ENCODE measurements around the gene SAMD4A. TPM values are rescaled to one million over a fixed set of nuclear protein-coding genes. Genes with fewer than 3 reads are reported as not detected.

SAMD4A gene
- total RNA-seq, 1 experiment from 2014 or later, result 26.5 TPM

DNA sequence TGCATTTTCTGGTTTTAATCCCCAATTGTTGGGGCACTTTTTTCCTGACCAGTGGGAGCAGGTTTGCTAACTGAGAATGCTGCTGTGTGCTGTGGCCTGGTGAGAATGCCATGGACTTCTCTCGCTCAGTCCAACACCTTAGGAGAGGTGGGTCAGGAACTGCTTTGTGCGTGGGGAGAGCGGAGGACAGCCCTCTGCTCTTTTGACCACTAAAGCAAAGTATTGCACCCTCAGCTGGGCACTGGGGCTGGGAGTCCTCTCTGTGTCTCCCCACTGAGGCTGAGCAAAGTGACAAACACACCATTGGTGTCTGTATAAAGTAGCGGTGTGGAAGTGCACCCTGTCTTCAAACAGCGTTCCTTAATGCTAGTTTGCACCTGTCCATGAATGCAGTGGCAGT, 136.2 kb downstream of the SAMD4A start:
- BruUV-seq (replicated peaks), result no TSS peak
- H3K9me3 ChIP-seq (ENCODE audit: low read depth, low read length, poor library complexity, severe bottlenecking), result no peaks in the 10 kb centered on the region
- H3K27me3 ChIP-seq (replicated peaks; ENCODE audit: insufficient read depth, low read depth, low read length, poor library complexity), result no peaks in the 10 kb centered on the region
- H3K27ac ChIP-seq (ENCODE audit: low read depth, low read length, poor library complexity, severe bottlenecking), result no peak overlapping the region
- ChIA-PET POLR2A (ENCODE audit: low non-redundant PET) (no interaction called here), CTCF (interaction anchor here (1.0 kb wide), 1 partner anchor 139 kb away, joined by 3 read pairs; no protein-coding TSS in a partner anchor)
- no peak overlapping the region for H3K4me3 ChIP-seq (ENCODE audit: low read depth, low read length, poor library complexity, severe bottlenecking)
- no peak for DNase-seq (ENCODE audit: low spot score)
- H3K4me1 ChIP-seq (ENCODE audit: insufficient read depth, low read length, poor library complexity, severe bottlenecking), result peaks cover 10% of the 10 kb centered on the region
- no peak for TF ChIP-seq EZH2 (IDR thresholded peaks at IDR 0.05; ENCODE audit: borderline replicate concordance, low read depth, low read length, poor library complexity, severe bottlenecking)
- TF ChIP-seq, protein P1, sequence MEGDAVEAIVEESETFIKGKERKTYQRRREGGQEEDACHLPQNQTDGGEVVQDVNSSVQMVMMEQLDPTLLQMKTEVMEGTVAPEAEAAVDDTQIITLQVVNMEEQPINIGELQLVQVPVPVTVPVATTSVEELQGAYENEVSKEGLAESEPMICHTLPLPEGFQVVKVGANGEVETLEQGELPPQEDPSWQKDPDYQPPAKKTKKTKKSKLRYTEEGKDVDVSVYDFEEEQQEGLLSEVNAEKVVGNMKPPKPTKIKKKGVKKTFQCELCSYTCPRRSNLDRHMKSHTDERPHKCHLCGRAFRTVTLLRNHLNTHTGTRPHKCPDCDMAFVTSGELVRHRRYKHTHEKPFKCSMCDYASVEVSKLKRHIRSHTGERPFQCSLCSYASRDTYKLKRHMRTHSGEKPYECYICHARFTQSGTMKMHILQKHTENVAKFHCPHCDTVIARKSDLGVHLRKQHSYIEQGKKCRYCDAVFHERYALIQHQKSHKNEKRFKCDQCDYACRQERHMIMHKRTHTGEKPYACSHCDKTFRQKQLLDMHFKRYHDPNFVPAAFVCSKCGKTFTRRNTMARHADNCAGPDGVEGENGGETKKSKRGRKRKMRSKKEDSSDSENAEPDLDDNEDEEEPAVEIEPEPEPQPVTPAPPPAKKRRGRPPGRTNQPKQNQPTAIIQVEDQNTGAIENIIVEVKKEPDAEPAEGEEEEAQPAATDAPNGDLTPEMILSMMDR (conservative IDR thresholded peaks at IDR 0.05; ENCODE audit: low read depth, low read length), result no peak
- intact Hi-C loops (cut with micrococcal nuclease; ENCODE audit: unreplicated experiment), result no loop called here
- no peaks in the 10 kb centered on the region for H3K36me3 ChIP-seq (ENCODE audit: insufficient read depth, low read length, poor library complexity, severe bottlenecking)

DNA sequence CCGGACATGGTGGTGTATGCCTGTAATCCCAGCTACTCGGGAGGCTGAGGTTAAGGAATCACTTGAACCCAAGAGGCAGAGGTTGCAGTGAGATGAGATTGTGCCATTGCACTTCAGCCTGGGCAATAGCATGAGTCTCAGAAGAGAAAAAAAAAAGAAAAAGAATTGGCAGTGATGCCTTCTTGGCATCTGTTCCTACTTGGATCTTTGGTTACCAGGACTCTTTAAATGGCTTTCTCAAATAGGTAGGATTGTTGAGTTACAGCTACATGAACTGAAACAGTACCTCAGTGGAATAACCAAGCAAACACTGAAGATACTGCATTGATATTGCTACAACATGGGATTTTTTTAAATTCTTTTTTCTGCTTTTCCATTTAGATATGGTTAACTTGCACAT, 136.8 kb downstream of the SAMD4A start:
- no peak overlapping the region for H3K4me3 ChIP-seq (ENCODE audit: low read depth, low read length, poor library complexity, severe bottlenecking)
- H3K9me3 ChIP-seq (ENCODE audit: low read depth, low read length, poor library complexity, severe bottlenecking), result no peaks in the 10 kb centered on the region
- peaks cover 5% of the 10 kb centered on the region for H3K4me1 ChIP-seq (ENCODE audit: insufficient read depth, low read length, poor library complexity, severe bottlenecking)
- ChIA-PET CTCF (interaction anchor here (1.0 kb wide), 1 partner anchor 140 kb away, joined by 3 read pairs; no protein-coding TSS in a partner anchor), POLR2A (ENCODE audit: low non-redundant PET) (no interaction called here)
- no TSS peak for BruUV-seq (replicated peaks)
- no peak for TF ChIP-seq EZH2 (IDR thresholded peaks at IDR 0.05; ENCODE audit: borderline replicate concordance, low read depth, low read length, poor library complexity, severe bottlenecking)
- TF ChIP-seq, protein P1 (conservative IDR thresholded peaks at IDR 0.05; ENCODE audit: low read depth, low read length), result no peak
- H3K27ac ChIP-seq (ENCODE audit: low read depth, low read length, poor library complexity, severe bottlenecking), result no peak overlapping the region
- no peaks in the 10 kb centered on the region for H3K27me3 ChIP-seq (replicated peaks; ENCODE audit: insufficient read depth, low read depth, low read length, poor library complexity)
- H3K36me3 ChIP-seq (ENCODE audit: insufficient read depth, low read length, poor library complexity, severe bottlenecking), result no peaks in the 10 kb centered on the region
- DNase-seq (ENCODE audit: low spot score), result no peak
- intact Hi-C loops (cut with micrococcal nuclease; ENCODE audit: unreplicated experiment), result no loop called here

DNA sequence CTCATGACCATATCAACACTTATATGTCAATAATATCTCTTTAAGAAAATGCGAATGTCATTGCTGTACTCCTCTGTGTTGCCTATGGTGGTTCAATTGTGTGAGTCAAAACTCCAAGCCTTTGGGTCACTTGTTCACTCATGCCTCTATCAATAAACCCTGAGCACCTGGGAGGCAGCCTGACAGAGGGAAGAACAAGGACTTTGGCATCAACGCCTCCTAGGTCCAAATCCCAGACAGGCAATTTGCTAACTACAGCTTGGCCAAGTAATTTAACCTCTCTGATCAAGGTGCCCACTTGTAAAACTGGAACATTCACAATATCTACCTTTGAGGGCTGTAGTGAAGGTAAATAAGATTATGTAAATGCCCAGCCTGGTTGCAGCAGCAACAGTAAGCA, 137.8 kb downstream of the SAMD4A start:
- Histone ChIP-seq H3K4me3 (ENCODE audit: low read depth, low read length, poor library complexity, severe bottlenecking) (no peak overlapping the region), H3K36me3 (ENCODE audit: insufficient read depth, low read length, poor library complexity, severe bottlenecking) (no peaks in the 10 kb centered on the region), H3K27ac (ENCODE audit: low read depth, low read length, poor library complexity, severe bottlenecking) (no peak overlapping the region), H3K9me3 (ENCODE audit: low read depth, low read length, poor library complexity, severe bottlenecking) (no peaks in the 10 kb centered on the region), H3K27me3 (replicated peaks; ENCODE audit: insufficient read depth, low read depth, low read length, poor library complexity) (no peaks in the 10 kb centered on the region), H3K4me1 (ENCODE audit: insufficient read depth, low read length, poor library complexity, severe bottlenecking) (no peaks in the 10 kb centered on the region)
- intact Hi-C loops (cut with micrococcal nuclease; ENCODE audit: unreplicated experiment), result no loop called here
- no peak for DNase-seq (ENCODE audit: low spot score)
- ChIA-PET CTCF (no interaction called here), POLR2A (ENCODE audit: low non-redundant PET) (no interaction called here)
- no peak for TF ChIP-seq EZH2 (IDR thresholded peaks at IDR 0.05; ENCODE audit: borderline replicate concordance, low read depth, low read length, poor library complexity, severe bottlenecking)
- BruUV-seq (replicated peaks), result no TSS peak

DNA sequence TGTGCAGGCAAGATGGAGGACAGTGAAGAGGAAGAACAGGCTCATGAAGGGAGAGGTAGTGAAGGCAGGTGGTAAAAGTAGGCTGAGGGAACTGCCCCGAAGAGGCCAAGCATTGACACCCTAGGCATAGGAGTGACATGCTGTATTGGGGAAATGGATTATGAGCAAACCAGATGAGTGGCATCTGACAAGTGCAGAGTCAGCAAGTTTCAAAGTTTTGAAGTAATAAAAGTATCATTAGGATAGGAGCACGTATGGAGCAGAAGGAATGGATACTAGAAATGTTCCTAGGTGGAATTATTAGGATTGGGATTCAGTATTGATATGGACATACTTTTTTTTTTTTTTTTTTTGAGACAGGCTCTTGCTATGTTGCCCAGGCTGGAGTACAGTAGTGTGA, 139.8 kb downstream of the SAMD4A start:
- intact Hi-C loops (cut with micrococcal nuclease; ENCODE audit: unreplicated experiment), result no loop called here
- H3K9me3 ChIP-seq (ENCODE audit: low read depth, low read length, poor library complexity, severe bottlenecking), result no peaks in the 10 kb centered on the region
- no peaks in the 10 kb centered on the region for H3K36me3 ChIP-seq (ENCODE audit: insufficient read depth, low read length, poor library complexity, severe bottlenecking)
- H3K4me3 ChIP-seq (ENCODE audit: low read depth, low read length, poor library complexity, severe bottlenecking), result no peak overlapping the region
- H3K27ac ChIP-seq (ENCODE audit: low read depth, low read length, poor library complexity, severe bottlenecking), result no peak overlapping the region
- no TSS peak for BruUV-seq (replicated peaks)
- no peaks in the 10 kb centered on the region for H3K27me3 ChIP-seq (replicated peaks; ENCODE audit: insufficient read depth, low read depth, low read length, poor library complexity)
- ChIA-PET POLR2A (ENCODE audit: low non-redundant PET) (no interaction called here), CTCF (no interaction called here)
- no peak for DNase-seq (ENCODE audit: low spot score)
- no peaks in the 10 kb centered on the region for H3K4me1 ChIP-seq (ENCODE audit: insufficient read depth, low read length, poor library complexity, severe bottlenecking)
- TF ChIP-seq, protein P1 (conservative IDR thresholded peaks at IDR 0.05; ENCODE audit: low read depth, low read length), result no peak
- no peak for TF ChIP-seq EZH2 (IDR thresholded peaks at IDR 0.05; ENCODE audit: borderline replicate concordance, low read depth, low read length, poor library complexity, severe bottlenecking)
